GM23248 (cell line): Measurements from ENCODE around the gene NME4. TPM values are rescaled to one million over a fixed set of nuclear protein-coding genes. Genes with fewer than 3 reads are reported as not detected.
A peak's percentile ranks its signal among the peaks of the same experiment; 100 is the strongest.

Experiments used
- DNase-seq: peaks from one replicate; pipeline ENCODE4 v3.0.0-alpha.2; 2015
- H2AFZ ChIP-seq: fragments of 200-600 bp; sonication (generic); 2 replicates; pipeline ENCODE4 v1.6.1; 2016; ENCODE audit warnings: antibody characterized with exemption
- H3F3A ChIP-seq: fragments of 200-600 bp; sonication (generic); 2 replicates; pipeline ENCODE4 v1.6.1; 2016; ENCODE audit warnings: mild to moderate bottlenecking, antibody characterized with exemption, mixed run types; ENCODE audit not compliant: insufficient read depth
- H3K27ac ChIP-seq: fragments of 200-600 bp; sonication (generic); 2 replicates; pipeline ENCODE4 v1.5.1; 2016; ENCODE audit warnings: mild to moderate bottlenecking
- H3K27me3 ChIP-seq: fragments of 200-600 bp; sonication (generic); replicated peaks from 2 replicates; pipeline ENCODE4 v1.6.1; 2016; ENCODE audit warnings: mild to moderate bottlenecking; ENCODE audit not compliant: insufficient read depth
- H3K36me3 ChIP-seq: fragments of 200-600 bp; sonication (generic); 2 replicates; pipeline ENCODE4 v1.6.1; 2016; ENCODE audit warnings: low read depth, mild to moderate bottlenecking
- H3K4me1 ChIP-seq: fragments of 200-600 bp; sonication (generic); 2 replicates; pipeline ENCODE4 v1.6.1; 2016; ENCODE audit warnings: mild to moderate bottlenecking; ENCODE audit not compliant: insufficient read depth
- H3K4me2 ChIP-seq: fragments of 200-600 bp; sonication (generic); one replicate; pipeline ENCODE4 v1.6.1; 2016; ENCODE audit warnings: mild to moderate bottlenecking; ENCODE audit not compliant: unreplicated experiment
- H3K4me3 ChIP-seq: fragments of 200-600 bp; sonication (generic); 2 replicates; pipeline ENCODE4 v1.5.1; 2016; ENCODE audit warnings: mild to moderate bottlenecking
- H3K79me2 ChIP-seq: fragments of 200-600 bp; sonication (generic); 2 replicates; pipeline ENCODE4 v1.6.1; 2016; ENCODE audit warnings: mild to moderate bottlenecking; ENCODE audit not compliant: insufficient read depth
- H3K9ac ChIP-seq: fragments of 200-600 bp; sonication (generic); 2 replicates; pipeline ENCODE4 v1.6.1; 2016; ENCODE audit warnings: mild to moderate bottlenecking
- H3K9me2 ChIP-seq: fragments of 200-600 bp; sonication (generic); 2 replicates; pipeline ENCODE4 v1.6.1; 2016; ENCODE audit warnings: mixed run types, mild to moderate bottlenecking, moderate library complexity; ENCODE audit not compliant: insufficient read depth
- H3K9me3 ChIP-seq: fragments of 200-600 bp; sonication (generic); one replicate; pipeline ENCODE4 v1.6.1; 2017; ENCODE audit warnings: low read depth
- H4K20me1 ChIP-seq: fragments of 200-600 bp; sonication (generic); 2 replicates; pipeline ENCODE4 v1.6.0; 2016; ENCODE audit not compliant: insufficient read depth
- EZH2 ChIP-seq: fragments of 200-600 bp; sonication (generic); IDR thresholded peaks from 2 replicates; pipeline ENCODE4 v1.6.1; 2018; ENCODE audit warnings: antibody characterized with exemption, mild to moderate bottlenecking; ENCODE audit not compliant: insufficient read depth, poor library complexity, severe bottlenecking
- EZH2phosphoT487 ChIP-seq: fragments of 200-600 bp; sonication (generic); IDR thresholded peaks from 2 replicates; pipeline ENCODE4 v1.6.1; 2018; ENCODE audit warnings: antibody characterized with exemption, moderate library complexity, mild to moderate bottlenecking, low read depth; ENCODE audit not compliant: insufficient read depth
- WGBS, 2 experiments: methylation state at CpG; one replicate each; pipeline ENCODE4 v1.1.6; 2015 to 2017; ENCODE audit warnings: low lambda C conversion rate in 2 of 2, low coverage in 1 of 2; ENCODE audit errors: missing lambda C conversion rate in 2 of 2; 5-methylcytosine and 5-hydroxymethylcytosine counted together
- in situ Hi-C: fragments of 300-500 bp; cut with MboI; formaldehyde crosslinking; loops from 2 replicates; pipeline ENCODE4 v1.15.0; 2020
- polyA plus RNA-seq: library from polyadenylated mRNA; unstranded; fragments of >200 nt; fragmentation: Nextera tagmentation; extraction: Ambion mirVana; gene quantifications from 2 replicates; pipeline ENCODE4 v1.2.1, GENCODE V29; 2016
- total RNA-seq: library from RNA; depleted of rRNA; stranded (reverse); fragments of >200 nt; shearing (Covaris generic); gene quantifications from 2 replicates; pipeline ENCODE4 v1.2.3, GENCODE V29; 2014

The NME4 gene
- total and polyA plus RNA-seq, 2 experiments from 2014 or later, result 175 to 283 TPM

DNA sequence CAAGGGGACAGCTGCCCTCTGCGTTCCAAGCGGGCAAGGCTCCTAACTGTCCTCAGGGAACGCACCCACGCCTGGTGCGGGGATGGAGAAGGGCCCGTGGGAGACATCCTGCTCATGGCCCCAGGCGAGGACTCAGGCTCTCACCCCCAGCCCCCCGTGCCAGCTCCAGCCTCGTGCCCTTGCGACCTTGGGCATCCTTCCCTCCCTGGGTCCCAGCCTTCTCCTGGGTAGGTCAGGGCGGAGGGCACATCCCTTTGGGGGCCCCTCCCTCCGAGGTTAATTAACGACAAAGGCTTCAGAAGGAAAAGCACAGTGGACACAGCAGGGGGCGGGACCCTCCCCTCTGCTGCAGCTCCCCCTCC is 18.2 kb upstream of the NME4 start:
- no peak for DNase-seq
- H3K9ac ChIP-seq, result no peak overlapping the region
- no peaks in the 10 kb centered on the region for H3K27me3 ChIP-seq
- no peaks in the 10 kb centered on the region for H3K4me1 ChIP-seq
- H3K9me3 ChIP-seq, result no peaks in the 10 kb centered on the region
- in situ Hi-C loops, result no loop called here
- no peak overlapping the region for H3K27ac ChIP-seq
- no peaks in the 10 kb centered on the region for H3K36me3 ChIP-seq
- TF ChIP-seq EZH2phosphoT487, result no peak
- TF ChIP-seq EZH2, result no peak
- H3K79me2 ChIP-seq, result peaks cover 30% of the 10 kb centered on the region
- H2AFZ ChIP-seq, result no peak overlapping the region
- H4K20me1 ChIP-seq, result no peaks in the 10 kb centered on the region
- no peaks in the 10 kb centered on the region for H3K9me2 ChIP-seq
- 90 to 96% methylated on average over 11 to 14 of the region's 14 CpGs for WGBS, 2 experiments
- no peak overlapping the region for H3K4me3 ChIP-seq
- H3K4me2 ChIP-seq, result no peak overlapping the region
- no peaks in the 10 kb centered on the region for H3F3A ChIP-seq

DNA sequence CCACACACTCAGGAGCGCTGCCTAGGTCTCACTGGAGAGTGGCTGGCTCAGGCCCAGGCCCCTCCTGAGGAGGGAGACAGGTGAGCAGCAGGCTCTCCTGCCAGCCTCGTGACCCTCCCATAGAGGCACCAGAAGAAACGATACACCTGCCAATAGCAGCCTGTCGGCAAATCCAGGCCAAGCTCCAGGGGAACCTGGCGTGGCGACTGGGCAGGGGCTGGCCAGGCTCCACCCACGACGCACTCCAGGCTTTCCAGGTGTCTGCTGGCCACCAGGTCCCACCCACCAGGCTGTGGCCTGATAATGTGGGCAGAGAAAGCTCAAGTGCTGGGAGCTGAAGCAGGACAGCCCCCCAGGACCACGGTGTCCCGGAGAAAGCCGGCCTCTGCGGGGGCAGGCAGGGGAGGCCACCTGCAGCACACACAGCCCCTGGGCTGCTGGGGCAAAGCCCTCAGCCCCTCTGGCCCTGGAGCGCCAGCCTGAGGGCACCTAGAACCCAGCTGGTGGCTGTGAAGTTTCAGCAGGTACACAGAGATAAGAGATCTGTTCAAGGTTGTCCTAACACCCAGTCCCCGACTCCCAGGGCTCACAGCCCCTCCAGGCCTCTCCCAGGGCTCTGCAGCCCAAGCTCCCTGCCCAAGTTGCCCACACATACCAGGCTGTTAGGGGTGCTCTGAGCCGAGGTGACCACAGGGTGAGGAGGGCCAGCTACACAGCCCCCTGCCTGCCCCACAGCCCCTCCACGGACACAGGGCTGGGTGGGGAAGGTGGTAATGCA is 17.6 kb upstream of the NME4 start:
- Histone ChIP-seq H3K79me2 (peaks cover 30% of the 10 kb centered on the region), H3K9me2 (no peaks in the 10 kb centered on the region), H3K4me3 (no peak overlapping the region), H3K4me1 (no peaks in the 10 kb centered on the region), H3K36me3 (no peaks in the 10 kb centered on the region), H3K27me3 (no peaks in the 10 kb centered on the region), H3K4me2 (no peak overlapping the region), H3K9ac (no peak overlapping the region), H3F3A (no peaks in the 10 kb centered on the region), H3K9me3 (no peaks in the 10 kb centered on the region), H4K20me1 (no peaks in the 10 kb centered on the region), H2AFZ (no peak overlapping the region), H3K27ac (no peak overlapping the region)
- TF ChIP-seq EZH2phosphoT487, result no peak
- TF ChIP-seq EZH2, result no peak
- in situ Hi-C loops, result no loop called here
- no peak for DNase-seq
- WGBS, 2 experiments, result 93 to 94% methylated on average over 14 to 16 of the region's 16 CpGs

- no peaks in the 10 kb centered on the region for H3K36me3 ChIP-seq
- H3F3A ChIP-seq, result no peaks in the 10 kb centered on the region
- H3K79me2 ChIP-seq, result peaks cover 30% of the 10 kb centered on the region
- WGBS, 2 experiments, result 91 to 93% methylated on average over 26 to 27 of the region's 27 CpGs
- TF ChIP-seq EZH2 (no peak), EZH2phosphoT487 (no peak)
- H3K9me3 ChIP-seq, result no peaks in the 10 kb centered on the region
- H3K4me1 ChIP-seq, result no peaks in the 10 kb centered on the region
- H2AFZ ChIP-seq, result no peak overlapping the region
- in situ Hi-C loops, result no loop called here
- no peak for DNase-seq
- H3K4me3 ChIP-seq, result peak overlapping the region; percentile 76
- H3K9me2 ChIP-seq, result no peaks in the 10 kb centered on the region
- no peak overlapping the region for H3K27ac ChIP-seq
- no peaks in the 10 kb centered on the region for H4K20me1 ChIP-seq
- H3K27me3 ChIP-seq, result no peaks in the 10 kb centered on the region
- peak overlapping the region; percentile 78 for H3K4me2 ChIP-seq
- peak overlapping the region; percentile 78 for H3K9ac ChIP-seq
Observed at GRCh38 chr16:379961-380761, 16.8 kb upstream of the NME4 start.

- H3K9ac ChIP-seq, result peak overlapping the region; percentile 78
- H3K27ac ChIP-seq, result no peak overlapping the region
- H3K4me1 ChIP-seq, result no peaks in the 10 kb centered on the region
- peak overlapping the region; percentile 69 for H2AFZ ChIP-seq
- no peaks in the 10 kb centered on the region for H3K9me2 ChIP-seq
- H3K4me3 ChIP-seq, result peak overlapping the region; percentile 76
- H3K79me2 ChIP-seq, result peaks cover 30% of the 10 kb centered on the region
- peak overlapping the region; percentile 78 for H3K4me2 ChIP-seq
- in situ Hi-C loops, result no loop called here
- TF ChIP-seq EZH2 (no peak), EZH2phosphoT487 (no peak)
- H3K9me3 ChIP-seq, result no peaks in the 10 kb centered on the region
- no peaks in the 10 kb centered on the region for H3F3A ChIP-seq
- H3K36me3 ChIP-seq, result no peaks in the 10 kb centered on the region
- H4K20me1 ChIP-seq, result no peaks in the 10 kb centered on the region
- WGBS, 2 experiments, result 17% methylated on average over 12 of the region's 12 CpGs; no CpG with 5 or more reads in 1 of the 2 experiments
- H3K27me3 ChIP-seq, result no peaks in the 10 kb centered on the region
- DNase-seq, result no peak
Observed at GRCh38 chr16:380762-381011, 16.3 kb upstream of the NME4 start.
